Measurements from ENCODE around the gene SLC5A6. TPM values are rescaled to one million over a fixed set of nuclear protein-coding genes. Genes with fewer than 3 reads are reported as not detected.
"Not testable (repeated sequence)": the region's sequence is repeated elsewhere in the genome, so short reads cannot be mapped to it uniquely, and the experiment has no call there.

SLC5A6 gene
- total RNA-seq, 2 experiments from 2014 or later: 91.3 to 94.1 TPM

DNA sequence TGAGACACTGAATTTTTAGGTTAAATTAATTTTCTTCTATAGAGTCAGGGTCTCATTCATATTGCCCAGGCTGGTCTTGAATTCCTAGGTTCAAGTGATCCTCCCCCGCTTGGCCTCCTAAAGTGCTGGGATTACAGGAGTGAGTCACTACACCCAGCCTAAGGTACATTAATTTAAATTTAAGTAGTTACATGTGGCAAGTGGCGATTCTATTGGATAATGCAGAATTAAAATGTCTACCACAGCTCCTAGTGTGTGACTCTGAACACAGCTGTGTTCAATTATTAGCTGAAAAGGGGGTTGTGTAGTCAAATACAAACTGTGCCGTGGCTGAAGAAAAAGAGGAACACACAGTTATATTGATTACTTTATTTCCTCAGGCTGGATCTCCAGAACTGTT, 2.9 kb upstream of the SLC5A6 start:
- POLR2A ChIA-PET: no interaction called here
- CTCF ChIA-PET: no interaction called here

DNA sequence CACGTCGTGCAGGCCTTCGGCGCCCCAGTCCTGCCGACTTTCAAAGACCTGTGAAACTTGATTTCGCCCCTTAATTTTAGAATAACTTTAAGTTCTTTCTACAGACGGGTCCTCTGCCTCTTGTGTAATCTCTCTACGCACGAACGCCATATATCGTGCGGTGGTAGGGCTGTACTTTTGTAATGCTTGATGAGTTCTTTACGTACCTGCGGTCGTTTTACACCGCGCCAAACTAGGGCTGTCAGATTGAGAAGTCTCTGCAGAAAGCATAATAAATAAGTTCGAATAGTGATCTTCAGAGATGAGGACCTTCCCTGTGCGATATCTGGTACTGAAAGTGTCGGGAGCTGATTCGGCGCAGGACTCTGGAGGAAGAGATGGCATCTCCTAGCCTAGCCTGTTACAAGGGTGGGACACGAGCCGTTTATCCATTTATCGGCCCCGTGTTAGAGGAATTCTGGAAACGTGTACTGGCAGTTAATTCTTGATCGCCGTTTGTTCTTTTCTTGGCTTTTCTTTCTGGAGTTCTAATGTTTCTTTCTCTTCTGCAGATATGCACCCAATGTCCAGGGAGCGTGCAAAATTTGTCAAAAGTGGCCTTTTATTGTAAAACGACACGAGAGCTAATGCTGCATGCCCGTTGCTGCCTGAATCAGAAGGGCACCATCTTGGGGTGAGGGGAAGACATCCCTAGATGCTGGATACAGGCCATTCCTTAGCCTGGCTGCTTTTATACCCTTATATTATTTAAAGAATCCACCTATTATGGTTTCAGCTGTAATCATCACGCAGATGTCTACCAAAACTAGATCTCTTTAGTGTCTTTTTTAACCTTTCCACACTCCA, 781 bp upstream of the SLC5A6 start:
- CTCF ChIA-PET: interaction anchor here (0.5 to 1.1 kb wide), 3 partner anchors 67 to 500 kb away, joined by 3 read pairs; no protein-coding TSS in a partner anchor

GRCh38 chr2:27211241-27211942, 676 bp downstream of the SLC5A6 start:
- CTCF ChIA-PET: interaction anchor here (0.5 kb wide), 1 partner anchor 22 kb away, joined by 3 read pairs; no protein-coding TSS in a partner anchor

More for the DNA sequence above, 781 bp upstream of the SLC5A6 start:
- POLR2A ChIA-PET: interaction anchor here (0.5 to 1.1 kb wide), 4 partner anchors 78 to 161 kb away, joined by 3 to 4 read pairs (median 3); partner anchors contain the start of genes AGBL5, OST4 and PREB

DNA sequence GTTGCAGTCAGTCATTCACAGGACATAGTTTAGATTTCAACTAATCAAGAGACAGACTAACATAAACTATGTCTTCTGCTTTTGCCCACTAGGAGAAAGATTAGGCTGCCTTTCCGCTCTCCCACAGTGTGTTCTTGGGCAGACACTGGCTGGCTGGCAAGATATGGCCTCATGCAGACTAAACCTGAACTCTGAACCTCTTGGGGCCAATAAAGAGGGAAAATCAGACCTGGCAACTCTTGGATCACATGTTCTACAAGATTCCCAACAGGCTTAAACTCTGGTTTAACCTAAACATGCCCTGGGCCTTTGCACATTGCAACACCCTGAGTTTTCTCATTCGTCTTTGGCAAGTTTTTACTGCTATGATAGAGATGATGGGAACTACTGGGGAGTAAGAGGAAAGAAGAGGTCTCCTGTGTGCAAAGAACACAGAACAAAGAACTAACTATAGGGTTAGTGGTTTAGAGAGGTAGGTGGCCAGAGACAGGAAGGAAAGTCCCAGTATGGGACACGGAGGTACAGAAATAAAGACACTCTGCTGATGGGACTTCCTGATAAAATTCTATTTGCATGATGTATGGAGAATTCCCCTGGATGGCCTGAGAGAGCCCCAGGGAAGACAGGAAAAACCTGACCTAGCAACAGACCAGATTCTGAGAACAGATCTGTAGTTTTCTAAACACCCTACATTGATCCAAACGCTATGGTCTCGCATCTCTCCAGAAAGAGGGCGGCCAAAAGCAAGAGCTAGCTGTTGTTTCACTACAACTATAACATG, 2.3 kb downstream of the SLC5A6 start:
- POLR2A ChIA-PET: interaction anchor here (0.6 kb wide), 1 partner anchor 12 kb away, joined by 5 read pairs; no protein-coding TSS in a partner anchor
- CTCF ChIA-PET: no interaction called here

More at GRCh38 chr2:27211241-27211942, 676 bp downstream of the SLC5A6 start:
- POLR2A ChIA-PET: interaction anchor here (0.5 to 1.5 kb wide), 8 partner anchors 9 to 1039 kb away, joined by 3 to 15 read pairs (median 4); partner anchors contain the start of genes EIF2B4, GAREM2, OST4 and SNX17

DNA sequence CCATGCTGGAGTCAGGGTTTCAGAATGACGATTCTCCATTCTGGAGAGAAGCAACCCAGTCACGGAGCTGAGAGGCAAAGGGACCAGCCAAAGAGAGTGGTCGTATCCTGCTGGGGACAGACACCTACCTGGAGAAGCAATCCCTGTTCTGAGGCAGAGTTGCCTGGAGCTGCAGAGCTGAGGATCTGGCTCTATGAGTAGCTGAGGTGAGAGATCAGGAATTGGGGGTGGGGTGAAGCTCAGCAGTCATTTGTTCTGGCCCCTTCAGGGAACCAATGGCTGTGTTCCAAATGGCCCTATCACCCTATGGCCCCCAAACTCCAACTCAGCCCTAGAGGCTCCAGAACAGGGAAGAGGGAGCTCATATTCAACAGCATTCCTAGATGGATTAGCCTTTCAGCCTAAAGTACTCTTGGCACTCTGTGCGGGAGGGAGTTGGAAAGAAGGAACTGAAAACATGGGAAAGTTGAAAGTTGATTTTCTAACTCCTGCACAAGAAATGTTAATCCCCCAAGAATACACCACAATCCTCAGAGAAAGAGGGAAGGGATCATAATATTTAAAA, 3.5 kb downstream of the SLC5A6 start:
- ChIA-PET CTCF (interaction anchor here (1.4 kb wide), 1 partner anchor 112 kb away, joined by 3 read pairs; no protein-coding TSS in a partner anchor), POLR2A (no interaction called here)

DNA sequence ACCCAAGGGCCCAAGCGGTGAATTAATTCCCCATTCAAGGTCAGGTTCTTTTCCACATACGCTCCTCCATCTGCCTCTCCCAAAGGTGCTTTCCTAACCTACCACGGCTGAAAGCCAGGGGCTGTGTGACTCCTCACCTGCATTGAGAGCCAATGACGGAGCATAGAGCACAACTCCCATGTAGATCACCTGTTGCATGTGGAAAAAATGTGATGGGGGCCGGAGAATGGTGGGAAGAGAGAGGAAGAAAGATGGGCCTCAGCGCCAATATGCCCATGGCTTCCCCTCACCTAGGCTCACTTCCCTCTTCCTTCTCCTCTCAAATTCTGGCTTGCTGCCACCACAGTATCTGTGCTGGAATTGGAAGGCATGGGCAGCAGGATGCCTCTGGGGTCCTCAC, 5.7 kb downstream of the SLC5A6 start:
- ChIA-PET CTCF (no interaction called here), POLR2A (no interaction called here)

GRCh38 chr2:27205206-27205605, 6.9 kb downstream of the SLC5A6 start:
- POLR2A ChIA-PET: no interaction called here
- CTCF ChIA-PET: no interaction called here

DNA sequence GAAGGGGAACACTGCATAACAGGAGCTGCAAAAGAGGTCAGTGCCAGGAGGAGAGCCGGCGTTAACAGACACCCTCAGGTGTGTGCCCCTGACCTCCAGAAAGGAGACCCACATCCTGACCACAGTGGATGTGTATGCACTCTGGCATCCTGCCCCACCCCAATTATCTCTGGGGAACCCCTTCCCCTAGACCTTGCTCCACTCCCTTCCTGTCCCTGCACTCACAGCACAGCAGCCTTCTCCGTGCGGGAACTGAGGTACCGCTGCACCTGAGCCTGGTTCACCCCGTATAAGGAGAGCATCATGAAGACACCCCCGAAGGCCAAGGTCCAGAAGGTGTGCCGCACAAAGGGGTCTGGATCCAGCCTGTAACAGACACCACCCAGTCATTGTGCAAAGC, 7.5 kb downstream of the SLC5A6 start:
- ChIA-PET CTCF (no interaction called here), POLR2A (no interaction called here)

DNA sequence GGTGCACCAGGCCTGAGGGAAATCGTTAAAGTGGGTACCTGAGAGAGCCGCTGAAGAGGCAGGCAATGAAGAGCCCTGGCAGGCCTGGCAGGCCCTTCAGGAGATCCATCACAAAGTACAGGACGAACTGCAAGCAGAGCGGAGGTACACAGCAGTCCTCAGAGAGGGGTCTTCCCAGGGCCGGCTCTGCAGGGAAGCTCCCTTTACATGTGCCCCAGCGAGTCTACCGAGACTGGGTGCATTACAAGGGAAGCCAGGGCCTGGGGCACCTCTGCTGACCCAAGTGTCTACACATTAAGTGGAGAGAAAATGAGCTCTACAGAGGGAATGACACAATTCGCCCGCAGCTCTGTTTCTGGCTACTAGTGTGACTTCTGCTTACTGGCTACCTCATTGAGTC, 8.3 kb downstream of the SLC5A6 start:
- CTCF ChIA-PET: no interaction called here

DNA sequence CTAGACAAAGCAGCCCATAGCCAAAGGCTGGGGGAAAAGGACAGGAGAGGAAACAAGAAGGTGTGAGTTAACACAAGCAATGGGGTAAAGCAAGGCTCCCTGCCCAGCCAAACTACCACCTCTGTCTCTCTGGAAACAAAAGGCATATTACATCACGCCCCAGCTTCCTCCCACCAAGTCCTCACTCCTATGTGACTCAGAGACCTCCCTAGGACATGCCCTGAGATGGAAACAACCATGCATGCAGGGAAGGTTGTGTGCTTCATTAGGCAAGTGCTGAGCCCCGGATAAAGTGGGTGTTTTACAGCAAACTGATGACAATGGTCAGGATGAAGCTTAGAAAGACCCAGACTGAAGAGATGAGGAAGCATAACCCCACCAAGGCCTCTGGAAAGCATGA, 9.2 kb downstream of the SLC5A6 start:
- ChIA-PET CTCF (no interaction called here), POLR2A (no interaction called here)

More for the DNA sequence above, 8.3 kb downstream of the SLC5A6 start:
- POLR2A ChIA-PET: no interaction called here

GRCh38 chr2:27201675-27202074, 10.4 kb downstream of the SLC5A6 start:
- POLR2A ChIA-PET: interaction anchor here (0.6 kb wide), 1 partner anchor 916 kb away, joined by 5 read pairs; no protein-coding TSS in a partner anchor
- CTCF ChIA-PET: interaction anchor here (0.6 kb wide), 1 partner anchor 23 kb away, joined by 3 read pairs; no protein-coding TSS in a partner anchor

DNA sequence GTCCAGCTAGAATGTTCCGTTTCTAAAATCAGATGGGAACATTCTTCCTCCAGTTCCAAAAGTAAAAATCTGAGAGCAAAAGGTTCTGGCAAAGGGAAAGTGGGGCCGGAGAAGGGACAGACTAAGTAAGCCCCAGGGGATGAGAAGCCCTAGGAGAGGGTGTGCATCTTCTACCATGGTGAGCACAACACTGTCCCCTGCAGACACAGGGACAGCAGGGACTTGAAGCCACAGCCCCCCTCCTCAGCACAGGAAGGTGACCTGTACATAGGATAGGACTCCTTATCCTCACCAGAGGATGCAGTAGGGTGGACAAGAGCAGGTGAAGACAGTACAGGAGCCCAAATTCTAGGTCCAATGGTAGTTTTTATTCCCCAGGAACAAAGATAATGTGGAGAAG, 12.8 kb downstream of the SLC5A6 start:
- POLR2A ChIA-PET: interaction anchor here (0.7 kb wide), 1 partner anchor 18 kb away, joined by 3 read pairs; no protein-coding TSS in a partner anchor
- CTCF ChIA-PET: no interaction called here

DNA sequence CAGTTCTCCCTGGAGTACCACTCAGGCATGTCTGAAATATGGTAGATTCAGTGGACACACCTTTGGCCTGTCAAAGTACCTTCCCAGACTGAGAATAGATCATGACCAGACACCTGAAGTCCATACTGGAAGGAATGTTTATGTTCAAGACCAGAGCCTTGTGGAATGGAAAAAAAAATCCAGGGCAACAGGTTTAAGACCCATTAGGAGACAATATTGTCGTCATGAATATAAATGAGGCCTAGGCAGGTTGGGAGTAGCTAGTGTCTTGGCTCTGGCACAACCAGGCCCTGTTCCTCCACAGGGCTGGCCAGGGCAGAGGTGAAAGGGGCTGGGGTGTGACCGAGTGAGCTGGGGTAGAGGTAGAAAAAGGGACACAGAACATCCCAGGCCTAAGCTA, 13.4 kb downstream of the SLC5A6 start:
- POLR2A ChIA-PET: interaction anchor here (0.7 kb wide), 1 partner anchor 19 kb away, joined by 3 read pairs; no protein-coding TSS in a partner anchor

DNA sequence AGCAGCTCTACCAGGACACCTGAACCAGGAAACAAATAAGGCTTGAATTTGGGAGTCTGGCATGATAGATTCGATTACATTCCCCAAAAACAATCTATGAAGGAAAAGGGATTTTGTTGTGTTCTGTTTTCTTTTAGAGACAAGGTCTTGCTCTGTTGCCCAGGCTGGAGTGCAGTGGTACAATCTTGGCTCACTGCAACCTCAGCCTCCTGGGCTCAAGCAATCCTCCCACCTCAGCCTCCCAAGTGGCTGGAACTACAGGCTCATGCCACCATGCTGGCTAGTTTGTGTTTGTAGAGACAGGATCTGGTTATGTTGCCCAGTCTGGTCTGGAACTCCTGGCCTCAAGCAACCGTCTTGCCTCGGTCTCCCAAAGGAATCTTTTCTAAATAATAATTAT, 14.0 kb downstream of the SLC5A6 start:
- POLR2A ChIA-PET: not testable (repeated sequence)

More for the DNA sequence above, 13.4 kb downstream of the SLC5A6 start:
- CTCF ChIA-PET: no interaction called here

GRCh38 chr2:27195799-27196198, 16.3 kb downstream of the SLC5A6 start:
- POLR2A ChIA-PET, CTCF ChIA-PET: not testable (repeated sequence)

More for the DNA sequence above, 14.0 kb downstream of the SLC5A6 start:
- CTCF ChIA-PET: not testable (repeated sequence)

DNA sequence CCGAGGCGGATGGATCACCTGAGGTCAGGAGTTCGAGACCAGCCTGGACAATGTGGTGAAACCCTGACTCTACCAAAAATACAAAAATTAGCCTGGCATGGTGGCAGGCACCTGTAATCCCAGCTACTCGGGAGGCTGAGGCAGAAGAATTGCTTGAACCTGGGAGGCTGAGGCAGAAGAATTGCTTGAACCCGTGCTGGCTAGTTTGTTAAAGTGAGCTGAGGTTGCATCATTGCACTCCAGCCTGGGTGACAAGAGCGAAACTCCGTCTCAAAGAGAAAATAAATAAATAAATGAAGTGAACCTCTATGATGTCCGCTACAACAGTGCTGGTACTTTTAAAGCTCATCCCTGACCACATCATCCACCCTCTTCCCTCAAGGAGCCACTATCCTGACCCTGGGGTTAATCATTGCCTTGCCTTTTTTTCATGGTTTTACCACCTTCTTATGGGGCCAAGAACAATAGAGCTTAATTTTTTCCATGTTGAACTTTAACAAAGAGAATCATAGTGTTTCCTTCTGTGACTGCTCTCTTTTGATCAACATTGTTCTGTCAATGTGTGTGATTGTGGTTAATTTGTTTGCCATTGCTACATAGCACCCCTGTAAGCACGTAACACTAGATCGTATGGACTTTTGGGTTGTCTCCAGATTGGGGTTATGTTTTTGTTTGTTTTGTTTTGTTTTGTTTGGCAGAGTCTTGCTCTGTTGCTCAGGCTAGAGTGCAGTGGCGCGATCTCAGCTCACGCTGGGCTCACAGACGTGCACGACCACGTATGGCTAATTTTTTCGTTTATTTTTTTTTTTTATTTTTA, 17.3 kb downstream of the SLC5A6 start:
- ChIA-PET CTCF (no interaction called here), POLR2A (no interaction called here)

- POLR2A ChIA-PET: no interaction called here
These were observed 20.8 kb downstream of the SLC5A6 start for GRCh38 chr2:27191070-27191829.

DNA sequence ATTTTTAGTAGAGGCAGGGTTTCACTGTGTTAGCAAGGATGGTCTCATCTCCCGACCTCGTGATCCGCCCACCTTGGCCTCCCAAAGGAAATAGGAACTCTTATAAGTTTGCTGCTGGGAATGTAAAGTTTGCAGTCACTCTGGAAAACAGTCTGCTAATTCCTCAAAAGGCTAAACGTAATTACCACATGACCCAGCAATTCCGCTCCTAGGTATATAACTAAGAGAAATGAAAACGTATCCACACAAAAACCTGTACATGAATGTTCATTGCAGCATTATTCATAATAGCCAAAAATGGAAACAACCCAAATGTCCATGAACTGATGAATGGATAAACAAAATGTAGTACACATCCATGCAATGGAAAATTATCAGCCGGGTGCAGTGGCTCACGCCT, 22.1 kb downstream of the SLC5A6 start:
- ChIA-PET POLR2A (no interaction called here), CTCF (no interaction called here)

More at GRCh38 chr2:27191070-27191829, 20.8 kb downstream of the SLC5A6 start:
- CTCF ChIA-PET: interaction anchor here (0.6 to 1.0 kb wide), 3 partner anchors 24 to 230 kb away, joined by 3 to 4 read pairs (median 3); no protein-coding TSS in a partner anchor

All from activated CD8-positive, alpha-beta memory T cell treated with anti-CD3 and anti-CD28 coated beads for 36 hours (primary cell).